Panc1 (cell line): ENCODE measurements around the gene NLRC5.

Experiments
- CTCF ChIP-seq: fragments of 450-650 bp; IDR thresholded peaks from 2 replicates; pipeline ENCODE4 v1.5.1; 2017; ENCODE audit warnings: mild to moderate bottlenecking
- POLR2AphosphoS5 ChIP-seq: IDR thresholded peaks from 2 replicates; pipeline ENCODE4 v1.6.1; 2012; ENCODE audit warnings: mild to moderate bottlenecking, low read depth, low read length, moderate library complexity
- SIN3A ChIP-seq: IDR thresholded peaks from 2 replicates; pipeline ENCODE4 v1.6.1; 2012; ENCODE audit warnings: low read depth, mild to moderate bottlenecking, low read length, moderate library complexity, borderline replicate concordance; ENCODE audit not compliant: insufficient read depth
- TCF7L2 ChIP-seq: IDR thresholded peaks from 2 replicates; pipeline ENCODE4 v1.6.1; 2011; ENCODE audit warnings: mild to moderate bottlenecking, low read depth, low read length, inconsistent platforms

GRCh38 chr16:57132470-57132869 is 143.1 kb downstream of the NLRC5 start:
- TF ChIP-seq CTCF (no peak), TCF7L2 (no peak), POLR2AphosphoS5 (no peak), SIN3A (no peak)
